Gastroesophageal sphincter (tissue), 4 donors: ENCODE results near the gene FRMD4B. TPM values are rescaled to one million over a fixed set of nuclear protein-coding genes. Genes with fewer than 3 reads are reported as not detected.

Experiments
- ATAC-seq: fragments of 150-250 bp; one replicate; pipeline ENCODE4 v1.9.1; 2016; ENCODE audit warnings: mild to moderate bottlenecking, moderate library complexity
- H3K27ac ChIP-seq, 4 donors: fragments of 200-600 bp; sonication (generic) in 3 of 4; 1 replicate in 3 of 4; 2 replicates in 1 of 4; pipeline ENCODE4 v1.5.1; 2016 to 2019
- H3K27me3 ChIP-seq: fragments of 200-600 bp; sonication (generic); one replicate; pipeline ENCODE4 v1.5.1; 2019
- H3K36me3 ChIP-seq, 2 donors: fragments of 200-600 bp; sonication (generic); one replicate each; pipeline ENCODE4 v1.5.1; 2019; ENCODE audit warnings: control low read depth in 1 of 2
- H3K4me1 ChIP-seq, 3 donors: fragments of 200-600 bp; sonication (generic); 1 replicate in 2 of 3; 2 replicates in 1 of 3; pipeline ENCODE4 v1.5.1; 2016 to 2019; ENCODE audit warnings: control low read depth in 2 of 3
- H3K4me3 ChIP-seq, 2 donors: fragments of 200-600 bp; sonication (generic); one replicate each; pipeline ENCODE4 v1.5.1; 2019; ENCODE audit warnings: mild to moderate bottlenecking in 1 of 2, moderate library complexity in 1 of 2
- H3K9me3 ChIP-seq, 3 donors: fragments of 200-600 bp; sonication (generic); one replicate each; pipeline ENCODE4 v1.5.1; 2017 to 2019; ENCODE audit warnings: control low read depth in 2 of 3
- EP300 ChIP-seq: sonication (generic); formaldehyde crosslinking; IDR thresholded peaks from one replicate; pipeline ENCODE4 v1.6.1; 2017; ENCODE audit warnings: antibody characterized with exemption, mild to moderate bottlenecking
- POLR2A ChIP-seq, 2 donors: fragments of 450-650 bp; IDR thresholded peaks; one replicate each; pipeline ENCODE4 v1.6.1; 2017; ENCODE audit warnings: antibody characterized with exemption in 2 of 2, mild to moderate bottlenecking in 2 of 2, moderate library complexity in 1 of 2
- POLR2AphosphoS5 ChIP-seq: sonication (generic); formaldehyde crosslinking; IDR thresholded peaks from one replicate; pipeline ENCODE4 v1.6.1; 2017; ENCODE audit warnings: antibody characterized with exemption
- WGBS, 2 donors: methylation state at CpG; one replicate each; pipeline ENCODE4 v1.1.5; 2018; ENCODE audit warnings: low coverage in 1 of 2; 5-methylcytosine and 5-hydroxymethylcytosine counted together
- total RNA-seq, 4 donors: library from RNA; depleted of rRNA; stranded (reverse); fragments of >200 nt; gene quantifications; one replicate each; pipeline ENCODE4 v1.1.0, GENCODE V29; 2016
- TF ChIP-seq, protein P1 (sequence below), 4 experiments: fragments of 200-600 bp in 2 of 4; fragments of 450-650 bp in 2 of 4; sonication (generic) in 1 of 4; IDR thresholded peaks; one replicate each; pipeline ENCODE4 v1.5.1; 2017 to 2019; ENCODE audit warnings: antibody characterized with exemption in 4 of 4, mild to moderate bottlenecking in 2 of 4, moderate library complexity in 2 of 4

FRMD4B gene
- total RNA-seq, 4 donors from 2014 or later = 7.1 to 22.3 (median 19.8) TPM

DNA sequence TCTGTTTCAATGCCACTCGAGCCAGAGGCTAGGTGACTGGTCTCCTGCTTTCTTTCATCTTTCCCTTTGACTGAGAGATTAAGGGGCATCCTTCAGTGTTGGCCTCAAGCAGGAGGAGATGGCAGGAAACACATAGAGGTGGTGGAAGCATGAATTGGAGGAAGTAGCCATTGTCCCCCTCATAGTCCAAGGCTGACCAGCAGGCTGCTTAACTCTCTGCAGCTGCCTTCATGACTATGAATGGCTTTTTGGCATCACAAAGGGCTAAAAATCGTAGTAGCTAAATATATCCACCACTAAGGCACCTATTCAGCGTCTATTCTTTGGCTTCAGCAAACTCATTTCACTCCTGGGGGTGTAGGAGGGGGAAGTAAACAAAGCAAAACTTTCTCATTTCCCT is 7.0 kb upstream of the FRMD4B start:
- no peak overlapping the region for H3K4me3 ChIP-seq
- peaks cover 27% of the 10 kb centered on the region for H3K27me3 ChIP-seq
- no peak overlapping the region for H3K27ac ChIP-seq
- 50 to 60% methylated on average over 2 of the region's 3 CpGs for WGBS, 2 donors
- ATAC-seq = no peak
- H3K9me3 ChIP-seq = no peaks in the 10 kb centered on the region
- H3K4me1 ChIP-seq = no peaks in the 10 kb centered on the region
- H3K36me3 ChIP-seq = no peaks in the 10 kb centered on the region
- TF ChIP-seq EP300 (no peak), POLR2AphosphoS5 (no peak)

- Histone ChIP-seq H3K4me3 (no peak overlapping the region), H3K9me3 (no peaks in the 10 kb centered on the region), H3K4me1 (no peaks in the 10 kb centered on the region), H3K36me3 (no peaks in the 10 kb centered on the region), H3K27me3 (peaks cover 27% of the 10 kb centered on the region), H3K27ac (no peak overlapping the region)
- TF ChIP-seq POLR2AphosphoS5 = no peak
- TF ChIP-seq EP300 = no peak
- TF ChIP-seq POLR2A (IDR thresholded peaks at IDR 0.05) = no peak
- TF ChIP-seq, protein P1, sequence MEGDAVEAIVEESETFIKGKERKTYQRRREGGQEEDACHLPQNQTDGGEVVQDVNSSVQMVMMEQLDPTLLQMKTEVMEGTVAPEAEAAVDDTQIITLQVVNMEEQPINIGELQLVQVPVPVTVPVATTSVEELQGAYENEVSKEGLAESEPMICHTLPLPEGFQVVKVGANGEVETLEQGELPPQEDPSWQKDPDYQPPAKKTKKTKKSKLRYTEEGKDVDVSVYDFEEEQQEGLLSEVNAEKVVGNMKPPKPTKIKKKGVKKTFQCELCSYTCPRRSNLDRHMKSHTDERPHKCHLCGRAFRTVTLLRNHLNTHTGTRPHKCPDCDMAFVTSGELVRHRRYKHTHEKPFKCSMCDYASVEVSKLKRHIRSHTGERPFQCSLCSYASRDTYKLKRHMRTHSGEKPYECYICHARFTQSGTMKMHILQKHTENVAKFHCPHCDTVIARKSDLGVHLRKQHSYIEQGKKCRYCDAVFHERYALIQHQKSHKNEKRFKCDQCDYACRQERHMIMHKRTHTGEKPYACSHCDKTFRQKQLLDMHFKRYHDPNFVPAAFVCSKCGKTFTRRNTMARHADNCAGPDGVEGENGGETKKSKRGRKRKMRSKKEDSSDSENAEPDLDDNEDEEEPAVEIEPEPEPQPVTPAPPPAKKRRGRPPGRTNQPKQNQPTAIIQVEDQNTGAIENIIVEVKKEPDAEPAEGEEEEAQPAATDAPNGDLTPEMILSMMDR (IDR thresholded peaks at IDR 0.05) = no peak
- no peak for ATAC-seq
- 89 to 95% methylated on average over 2 of the region's 2 CpGs for WGBS, 2 donors
These were observed 6.5 kb upstream of the FRMD4B start for GRCh38 chr3:69392415-69392814.

GRCh38 chr3:69391554-69391953 is 5.7 kb upstream of the FRMD4B start:
- 100% methylated on average over 1 of the region's 1 CpG; no CpG with 5 or more reads in 1 of the 2 donors for WGBS, 2 donors
- TF ChIP-seq EP300 (no peak), POLR2A (IDR thresholded peaks at IDR 0.05) (no peak), POLR2AphosphoS5 (no peak)
- TF ChIP-seq, protein P1 (IDR thresholded peaks at IDR 0.05) = no peak
- Histone ChIP-seq H3K27me3 (peaks cover 34% of the 10 kb centered on the region), H3K27ac (no peak overlapping the region), H3K9me3 (no peaks in the 10 kb centered on the region), H3K36me3 (no peaks in the 10 kb centered on the region), H3K4me1 (peaks cover 0 to 3% (median 0%) of the 10 kb centered on the region in 3 donors), H3K4me3 (no peak overlapping the region)
- no peak for ATAC-seq

DNA sequence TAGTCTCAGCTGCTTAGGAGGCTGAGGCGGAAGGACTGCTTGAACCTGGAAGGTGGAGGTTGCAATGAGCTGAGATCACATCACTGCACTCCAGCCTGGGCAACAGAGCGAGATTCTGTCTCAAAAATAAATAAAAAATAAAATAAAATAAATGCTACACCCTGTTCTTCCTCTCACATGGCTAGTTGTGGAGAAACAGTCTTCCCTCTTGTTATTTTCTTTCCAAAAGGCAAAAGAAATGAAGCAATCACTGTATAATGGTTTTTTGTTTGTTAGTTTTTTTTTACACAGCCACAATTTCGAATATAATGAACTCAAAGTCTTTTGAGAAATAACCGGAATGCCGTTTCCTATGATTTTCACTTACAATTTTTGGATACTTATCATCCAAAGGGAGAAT is 4.9 kb upstream of the FRMD4B start:
- no peak for ATAC-seq
- TF ChIP-seq POLR2A (IDR thresholded peaks at IDR 0.05) (no peak), EP300 (no peak), POLR2AphosphoS5 (no peak)
- TF ChIP-seq, protein P1 (IDR thresholded peaks at IDR 0.05) = no peak
- H3K27ac ChIP-seq = no peak overlapping the region
- no peak overlapping the region for H3K4me3 ChIP-seq
- 76 to 83% methylated on average over 5 of the region's 5 CpGs for WGBS, 2 donors
- no peaks in the 10 kb centered on the region for H3K9me3 ChIP-seq
- peaks cover 41% of the 10 kb centered on the region for H3K27me3 ChIP-seq
- H3K4me1 ChIP-seq = peaks cover 0 to 11% (median 0%) of the 10 kb centered on the region in 3 donors
- no peaks in the 10 kb centered on the region for H3K36me3 ChIP-seq

GRCh38 chr3:69389520-69390248 is 3.8 kb upstream of the FRMD4B start:
- Histone ChIP-seq H3K4me3 (no peak overlapping the region), H3K4me1 (peaks cover 0 to 19% (median 0%) of the 10 kb centered on the region in 3 donors), H3K27ac (no peak overlapping the region), H3K9me3 (no peaks in the 10 kb centered on the region), H3K27me3 (peaks cover 49% of the 10 kb centered on the region), H3K36me3 (no peaks in the 10 kb centered on the region)
- no peak for ATAC-seq
- WGBS, 2 donors = 29 to 40% methylated on average over 2 to 3 of the region's 4 CpGs
- TF ChIP-seq EP300 = no peak

GRCh38 chr3:69388241-69388640 is 2.4 kb upstream of the FRMD4B start:
- peaks cover 60% of the 10 kb centered on the region for H3K27me3 ChIP-seq
- peaks cover 0 to 19% (median 0%) of the 10 kb centered on the region in 3 donors for H3K4me1 ChIP-seq
- H3K36me3 ChIP-seq = no peaks in the 10 kb centered on the region
- no peak overlapping the region for H3K4me3 ChIP-seq
- 8 to 56% methylated on average over 1 to 4 of the region's 4 CpGs for WGBS, 2 donors
- H3K9me3 ChIP-seq = no peaks in the 10 kb centered on the region
- ATAC-seq = no peak
- TF ChIP-seq POLR2AphosphoS5 (no peak), POLR2A (IDR thresholded peaks at IDR 0.05) (no peak)
- TF ChIP-seq, protein P1 (IDR thresholded peaks at IDR 0.05) = no peak
- no peak overlapping the region for H3K27ac ChIP-seq
